Left lung (tissue), 10 donors: ENCODE data around the gene PRSS16. TPM values are rescaled to one million over a fixed set of nuclear protein-coding genes. Genes with fewer than 3 reads are reported as not detected.

ENCODE experiments used
- ATAC-seq: fragments of 200-7000 bp; cut with Tn5 transposase; one replicate; pipeline ENCODE4 v1.9.1; 2020; ENCODE audit warnings: moderate library complexity
- DNase-seq, 4 donors: peaks; one replicate each; pipeline ENCODE4 v3.0.0-alpha.2; 2013 to 2020
- H3K27ac ChIP-seq, 2 donors: fragments of 200-600 bp; sonication (generic) in 1 of 2; one replicate each; pipeline versions ENCODE4 v1.5.0 to v1.8.0; 2020 to 2021
- H3K27me3 ChIP-seq, 2 donors: fragments of 200-600 bp; sonication (generic) in 1 of 2; one replicate each; pipeline versions ENCODE4 v1.5.0 to v1.8.0; 2020 to 2021
- H3K36me3 ChIP-seq, 2 donors: fragments of 200-600 bp; sonication (generic) in 1 of 2; one replicate each; pipeline versions ENCODE4 v1.5.0 to v1.8.0; 2020 to 2021
- H3K4me1 ChIP-seq, 2 donors: fragments of 200-600 bp; one replicate each; pipeline ENCODE4 v1.8.0; 2021
- H3K4me3 ChIP-seq, 2 donors: fragments of 200-600 bp; sonication (generic) in 1 of 2; one replicate each; pipeline versions ENCODE4 v1.5.0 to v1.8.0; 2020 to 2021; ENCODE audit warnings: mild to moderate bottlenecking in 1 of 2
- H3K9me3 ChIP-seq, 2 donors: fragments of 200-600 bp; sonication (generic) in 1 of 2; one replicate each; pipeline versions ENCODE4 v1.5.0 to v1.8.0; 2020 to 2021
- intact Hi-C, 2 donors: fragments of 100-400 bp; cut with DNase I; formaldehyde crosslinking; loops; one replicate each; pipeline versions ENCODE4 v1.11.2 to v1.14.2; 2022
- polyA plus RNA-seq, 6 donors: library from polyadenylated mRNA; unstranded; fragments of 120-200 nt; gene quantifications; one replicate each; pipeline ENCODE4 v1.2.1, GENCODE V29; 2013; ENCODE audit not compliant: insufficient read length in 6 of 6
- total RNA-seq, 2 donors: library from RNA; stranded (reverse); fragmentation: NEBNext Ultra II Directional; extraction: Animal tissue kit (Norgen Biotek cat#: 25700); gene quantifications; one replicate each; pipeline ENCODE4 v1.2.1, GENCODE V29; 2021
- TF ChIP-seq, protein P1 (sequence below), 2 donors: fragments of 200-600 bp; sonication (generic) in 1 of 2; IDR thresholded peaks; one replicate each; pipeline versions ENCODE4 v1.5.0 to v1.8.0; 2021; ENCODE audit warnings: antibody characterized with exemption in 2 of 2
- donor health status: DM: no; HTN: yes; CAD: no.
- donor health status: DM: no; HTN: no; CAD: no.

PRSS16 gene
- total and polyA plus RNA-seq, 8 donors: 3.4 to 18.3 (median 5.2) TPM

GRCh38 chr6:27237089-27237803 lies 10.3 kb upstream of the PRSS16 start:
- DNase-seq (no peak), ATAC-seq (no peak)
- intact Hi-C loops: no loop called here
- H3K27me3 ChIP-seq: peaks cover 59 to 98% of the 10 kb centered on the region in 2 donors
- H3K27ac ChIP-seq: no peak overlapping the region
- H3K9me3 ChIP-seq: no peaks in the 10 kb centered on the region
- H3K4me1 ChIP-seq: no peaks in the 10 kb centered on the region
- TF ChIP-seq, protein P1, sequence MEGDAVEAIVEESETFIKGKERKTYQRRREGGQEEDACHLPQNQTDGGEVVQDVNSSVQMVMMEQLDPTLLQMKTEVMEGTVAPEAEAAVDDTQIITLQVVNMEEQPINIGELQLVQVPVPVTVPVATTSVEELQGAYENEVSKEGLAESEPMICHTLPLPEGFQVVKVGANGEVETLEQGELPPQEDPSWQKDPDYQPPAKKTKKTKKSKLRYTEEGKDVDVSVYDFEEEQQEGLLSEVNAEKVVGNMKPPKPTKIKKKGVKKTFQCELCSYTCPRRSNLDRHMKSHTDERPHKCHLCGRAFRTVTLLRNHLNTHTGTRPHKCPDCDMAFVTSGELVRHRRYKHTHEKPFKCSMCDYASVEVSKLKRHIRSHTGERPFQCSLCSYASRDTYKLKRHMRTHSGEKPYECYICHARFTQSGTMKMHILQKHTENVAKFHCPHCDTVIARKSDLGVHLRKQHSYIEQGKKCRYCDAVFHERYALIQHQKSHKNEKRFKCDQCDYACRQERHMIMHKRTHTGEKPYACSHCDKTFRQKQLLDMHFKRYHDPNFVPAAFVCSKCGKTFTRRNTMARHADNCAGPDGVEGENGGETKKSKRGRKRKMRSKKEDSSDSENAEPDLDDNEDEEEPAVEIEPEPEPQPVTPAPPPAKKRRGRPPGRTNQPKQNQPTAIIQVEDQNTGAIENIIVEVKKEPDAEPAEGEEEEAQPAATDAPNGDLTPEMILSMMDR (IDR thresholded peaks at IDR 0.05): no peak
- no peak overlapping the region for H3K4me3 ChIP-seq
- no peaks in the 10 kb centered on the region for H3K36me3 ChIP-seq

GRCh38 chr6:27238010-27238983 lies 9.2 kb upstream of the PRSS16 start:
- intact Hi-C loops: no loop called here
- Histone ChIP-seq H3K4me1 (no peaks in the 10 kb centered on the region), H3K36me3 (no peaks in the 10 kb centered on the region), H3K27ac (no peak overlapping the region), H3K27me3 (peaks cover 59 to 100% of the 10 kb centered on the region in 2 donors), H3K9me3 (no peaks in the 10 kb centered on the region), H3K4me3 (no peak overlapping the region)
- ATAC-seq (peak; percentile 72), DNase-seq (peak in 1 of 4 donors; percentile 46)
- TF ChIP-seq, protein P1 (IDR thresholded peaks at IDR 0.05): no peak

GRCh38 chr6:27239258-27239657 lies 8.2 kb upstream of the PRSS16 start:
- TF ChIP-seq, protein P1 (IDR thresholded peaks at IDR 0.05): no peak
- ATAC-seq (no peak), DNase-seq (no peak)
- Histone ChIP-seq H3K36me3 (no peaks in the 10 kb centered on the region), H3K4me1 (no peaks in the 10 kb centered on the region), H3K4me3 (no peak overlapping the region), H3K27me3 (peaks cover 52 to 100% of the 10 kb centered on the region in 2 donors), H3K27ac (no peak overlapping the region), H3K9me3 (no peaks in the 10 kb centered on the region)
- intact Hi-C loops: no loop called here

GRCh38 chr6:27241443-27241842 lies 6.1 kb upstream of the PRSS16 start:
- H3K4me3 ChIP-seq: no peak overlapping the region
- no peak overlapping the region for H3K27ac ChIP-seq
- intact Hi-C loops: no loop called here
- H3K9me3 ChIP-seq: no peaks in the 10 kb centered on the region
- TF ChIP-seq, protein P1 (IDR thresholded peaks at IDR 0.05): no peak
- no peaks in the 10 kb centered on the region for H3K4me1 ChIP-seq
- no peaks in the 10 kb centered on the region for H3K36me3 ChIP-seq
- H3K27me3 ChIP-seq: peaks cover 30 to 100% of the 10 kb centered on the region in 2 donors
- DNase-seq (no peak), ATAC-seq (no peak)
